Measurements from ENCODE around the gene CYB5RL. TPM values are rescaled to one million over a fixed set of nuclear protein-coding genes. Genes with fewer than 3 reads are reported as not detected.
"Not testable (repeated sequence)": the region's sequence is repeated elsewhere in the genome, so short reads cannot be mapped to it uniquely, and the experiment has no call there.

The CYB5RL gene
- total RNA-seq, 4 donors from 2014 or later: 1.3 to 11.6 (median 6.6) TPM

- no peak overlapping the region for H3K4me3 ChIP-seq
- intact Hi-C loops (cut with DNase I; ENCODE audit: low total_unique reads): no loop called here
- peaks cover 0 to 5% of the 10 kb centered on the region in 2 donors for H3K4me1 ChIP-seq
- peak overlapping the region; percentile 46 to 51 for H3K27ac ChIP-seq
- no peaks in the 10 kb centered on the region for H3K27me3 ChIP-seq
- no peaks in the 10 kb centered on the region for H3K9me3 ChIP-seq
- no peak for TF ChIP-seq POLR2A (IDR thresholded peaks at IDR 0.05)
- TF ChIP-seq, protein P1, sequence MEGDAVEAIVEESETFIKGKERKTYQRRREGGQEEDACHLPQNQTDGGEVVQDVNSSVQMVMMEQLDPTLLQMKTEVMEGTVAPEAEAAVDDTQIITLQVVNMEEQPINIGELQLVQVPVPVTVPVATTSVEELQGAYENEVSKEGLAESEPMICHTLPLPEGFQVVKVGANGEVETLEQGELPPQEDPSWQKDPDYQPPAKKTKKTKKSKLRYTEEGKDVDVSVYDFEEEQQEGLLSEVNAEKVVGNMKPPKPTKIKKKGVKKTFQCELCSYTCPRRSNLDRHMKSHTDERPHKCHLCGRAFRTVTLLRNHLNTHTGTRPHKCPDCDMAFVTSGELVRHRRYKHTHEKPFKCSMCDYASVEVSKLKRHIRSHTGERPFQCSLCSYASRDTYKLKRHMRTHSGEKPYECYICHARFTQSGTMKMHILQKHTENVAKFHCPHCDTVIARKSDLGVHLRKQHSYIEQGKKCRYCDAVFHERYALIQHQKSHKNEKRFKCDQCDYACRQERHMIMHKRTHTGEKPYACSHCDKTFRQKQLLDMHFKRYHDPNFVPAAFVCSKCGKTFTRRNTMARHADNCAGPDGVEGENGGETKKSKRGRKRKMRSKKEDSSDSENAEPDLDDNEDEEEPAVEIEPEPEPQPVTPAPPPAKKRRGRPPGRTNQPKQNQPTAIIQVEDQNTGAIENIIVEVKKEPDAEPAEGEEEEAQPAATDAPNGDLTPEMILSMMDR (IDR thresholded peaks at IDR 0.05): no peak
- no peaks in the 10 kb centered on the region for H3K36me3 ChIP-seq
- DNase-seq: no peak
Observed at GRCh38 chr1:54218883-54219687, 19.3 kb upstream of the CYB5RL start.

GRCh38 chr1:54215523-54215922, 15.7 kb upstream of the CYB5RL start:
- no peaks in the 10 kb centered on the region for H3K9me3 ChIP-seq
- no peak overlapping the region for H3K27ac ChIP-seq
- TF ChIP-seq, protein P1 (IDR thresholded peaks at IDR 0.05): no peak
- TF ChIP-seq POLR2A (IDR thresholded peaks at IDR 0.05): no peak
- DNase-seq: no peak
- H3K4me1 ChIP-seq: peaks cover 0 to 1% of the 10 kb centered on the region in 2 donors
- no peaks in the 10 kb centered on the region for H3K27me3 ChIP-seq
- no peaks in the 10 kb centered on the region for H3K36me3 ChIP-seq
- H3K4me3 ChIP-seq: no peak overlapping the region
- intact Hi-C loops (cut with DNase I; ENCODE audit: low total_unique reads): no loop called here

GRCh38 chr1:54212872-54213271, 13.0 kb upstream of the CYB5RL start:
- Histone ChIP-seq H3K27me3 (no peaks in the 10 kb centered on the region), H3K4me3 (no peak overlapping the region), H3K27ac (no peak overlapping the region), H3K4me1 (no peaks in the 10 kb centered on the region), H3K36me3 (no peaks in the 10 kb centered on the region), H3K9me3 (no peaks in the 10 kb centered on the region)
- TF ChIP-seq POLR2A (IDR thresholded peaks at IDR 0.05): no peak
- TF ChIP-seq, protein P1 (IDR thresholded peaks at IDR 0.05): no peak
- DNase-seq: no peak
- intact Hi-C loops (cut with DNase I; ENCODE audit: low total_unique reads): no loop called here

GRCh38 chr1:54207896-54208295, 8.1 kb upstream of the CYB5RL start:
- H3K4me1 ChIP-seq; H3K4me3 ChIP-seq; H3K36me3 ChIP-seq; H3K9me3 ChIP-seq; H3K27ac ChIP-seq; intact Hi-C loops (cut with DNase I; ENCODE audit: low total_unique reads); H3K27me3 ChIP-seq; DNase-seq: not testable (repeated sequence)

DNA sequence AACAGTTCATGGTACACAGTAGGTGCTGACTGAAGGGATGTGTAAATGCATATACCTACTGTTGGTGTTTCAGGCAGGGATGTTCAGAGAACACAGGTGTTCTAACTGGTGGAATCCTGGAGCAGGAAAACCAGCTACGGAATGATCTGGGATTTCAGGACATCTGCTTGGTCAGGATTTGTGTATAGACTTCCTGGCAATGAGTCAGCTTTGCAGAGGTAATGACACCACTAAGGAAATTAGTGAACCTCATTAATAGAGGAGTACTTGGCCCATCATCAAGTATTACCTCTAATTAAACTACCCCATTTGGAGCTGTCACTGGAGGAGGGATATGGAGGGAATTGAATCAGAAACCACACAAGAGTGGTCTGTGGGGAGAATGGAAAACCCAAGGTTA, 7.5 kb upstream of the CYB5RL start:
- TF ChIP-seq, protein P1 (IDR thresholded peaks at IDR 0.05): no peak
- no peak for TF ChIP-seq POLR2A (IDR thresholded peaks at IDR 0.05)
- no peaks in the 10 kb centered on the region for H3K4me1 ChIP-seq
- H3K27ac ChIP-seq: no peak overlapping the region
- no peak for DNase-seq
- intact Hi-C loops (cut with DNase I; ENCODE audit: low total_unique reads): no loop called here
- no peak overlapping the region for H3K4me3 ChIP-seq
- no peaks in the 10 kb centered on the region for H3K27me3 ChIP-seq
- no peaks in the 10 kb centered on the region for H3K36me3 ChIP-seq
- no peaks in the 10 kb centered on the region for H3K9me3 ChIP-seq
